GM15510 (cell line): ENCODE data around the gene TKT.

Source experiments
- POLR2A ChIP-seq: IDR thresholded peaks from 3 replicates; pipeline ENCODE4 v1.6.1; 2011; ENCODE audit warnings: borderline replicate concordance; ENCODE audit not compliant: insufficient read length; ENCODE audit errors: extremely low read depth

TKT gene

DNA sequence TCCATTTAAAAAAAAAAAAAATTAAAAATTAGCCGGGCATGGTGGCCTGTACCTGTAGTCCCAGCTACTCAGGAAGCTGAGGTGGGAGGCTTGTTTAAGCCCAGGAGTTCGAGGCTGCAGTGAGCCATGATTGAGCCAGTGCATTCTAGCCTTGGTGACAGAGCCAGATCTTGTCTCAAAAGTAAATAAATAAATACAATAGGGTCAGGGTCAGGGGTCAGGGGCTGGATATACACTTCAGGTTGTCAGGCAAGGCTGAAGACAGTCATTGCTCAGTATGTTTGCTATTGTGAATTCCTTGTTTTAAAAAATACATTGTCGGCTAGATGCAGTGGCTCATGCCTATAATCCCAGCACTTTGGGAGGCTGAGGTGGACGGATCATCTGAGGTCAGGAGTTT is 8.1 kb upstream of the TKT start:
- no peak for TF ChIP-seq POLR2A

DNA sequence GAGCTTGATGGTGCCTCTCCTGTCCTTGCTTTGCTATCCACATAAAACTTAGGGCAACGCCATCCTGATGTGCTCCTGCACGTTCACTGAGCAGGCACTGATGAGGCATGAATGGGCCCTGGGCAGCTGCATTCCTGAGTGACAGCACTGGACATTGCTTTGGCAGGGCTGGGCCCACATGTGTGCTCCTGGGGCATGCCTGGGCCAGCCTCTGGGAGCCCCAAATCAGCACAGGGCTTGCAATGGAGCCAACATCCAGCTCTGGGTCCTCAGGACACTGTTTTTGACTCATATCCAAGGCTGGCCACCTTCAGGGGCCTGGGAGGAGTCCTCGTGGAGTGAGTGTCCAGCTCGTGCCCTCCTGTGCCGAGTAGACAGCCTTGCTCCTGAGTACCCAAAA is 5.9 kb upstream of the TKT start:
- no peak for TF ChIP-seq POLR2A

DNA sequence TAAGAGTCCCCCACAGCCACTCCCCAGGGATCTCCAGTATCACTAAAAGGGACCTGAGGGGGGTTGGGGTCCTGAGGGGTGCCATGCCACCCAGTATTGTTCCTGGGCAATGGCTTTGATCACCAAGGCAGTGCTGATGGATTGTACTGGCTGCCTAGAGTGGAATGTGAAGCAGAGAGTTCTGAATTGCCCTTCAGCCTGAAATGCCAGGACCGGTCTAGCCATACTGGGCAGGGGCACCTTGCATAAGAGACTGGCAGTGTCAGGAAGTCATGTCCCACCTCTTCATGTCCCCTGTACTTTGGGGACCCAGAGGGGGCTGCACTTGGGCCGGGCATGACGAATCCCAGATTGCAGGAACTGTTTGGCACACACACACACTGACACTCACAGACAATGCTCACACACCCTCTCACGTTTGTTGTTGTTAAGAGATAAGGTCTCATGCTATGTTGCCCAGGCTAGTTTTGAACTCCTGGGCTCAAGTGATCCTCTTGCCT is 4.5 kb upstream of the TKT start:
- TF ChIP-seq POLR2A, result no peak

DNA sequence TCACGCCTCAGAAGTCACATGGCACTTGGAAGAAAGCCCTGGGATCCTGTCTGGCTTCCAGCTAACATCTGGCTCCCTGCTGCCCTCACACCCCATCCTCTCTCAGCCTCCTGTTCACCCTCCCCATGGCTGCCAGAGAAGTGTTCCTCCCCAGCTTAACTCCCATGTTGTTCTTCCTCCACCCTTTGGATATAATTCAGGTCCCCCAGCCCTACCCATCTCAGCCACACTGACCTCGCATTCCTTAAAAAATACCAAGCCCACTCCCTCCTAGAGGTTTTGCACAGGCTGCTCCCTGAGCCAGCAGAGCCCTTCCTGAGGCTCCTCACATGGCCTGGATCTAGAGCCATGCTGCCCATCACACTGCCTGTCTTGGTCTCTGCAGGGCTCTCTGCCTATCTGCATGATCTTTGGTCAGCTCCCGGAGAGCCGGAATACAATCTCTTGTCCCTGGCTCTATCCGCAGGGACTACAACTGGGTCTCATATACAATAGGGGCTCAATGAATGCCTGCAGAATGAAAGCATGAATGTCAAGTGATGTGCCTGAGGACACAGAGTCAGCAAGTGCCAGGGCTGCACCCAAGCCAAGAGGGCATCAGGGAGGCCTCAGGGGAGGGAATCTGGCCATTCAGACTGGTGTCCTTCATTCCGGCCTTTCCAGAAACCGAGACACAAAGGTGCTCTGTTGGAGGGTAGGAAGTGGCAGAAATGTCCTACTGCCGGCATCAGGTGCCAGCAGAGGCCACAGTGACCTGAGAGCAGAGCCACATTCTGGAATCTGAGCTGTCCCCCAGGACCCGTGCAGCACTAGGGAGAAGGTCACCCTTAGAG is 3.8 kb upstream of the TKT start:
- no peak for TF ChIP-seq POLR2A

DNA sequence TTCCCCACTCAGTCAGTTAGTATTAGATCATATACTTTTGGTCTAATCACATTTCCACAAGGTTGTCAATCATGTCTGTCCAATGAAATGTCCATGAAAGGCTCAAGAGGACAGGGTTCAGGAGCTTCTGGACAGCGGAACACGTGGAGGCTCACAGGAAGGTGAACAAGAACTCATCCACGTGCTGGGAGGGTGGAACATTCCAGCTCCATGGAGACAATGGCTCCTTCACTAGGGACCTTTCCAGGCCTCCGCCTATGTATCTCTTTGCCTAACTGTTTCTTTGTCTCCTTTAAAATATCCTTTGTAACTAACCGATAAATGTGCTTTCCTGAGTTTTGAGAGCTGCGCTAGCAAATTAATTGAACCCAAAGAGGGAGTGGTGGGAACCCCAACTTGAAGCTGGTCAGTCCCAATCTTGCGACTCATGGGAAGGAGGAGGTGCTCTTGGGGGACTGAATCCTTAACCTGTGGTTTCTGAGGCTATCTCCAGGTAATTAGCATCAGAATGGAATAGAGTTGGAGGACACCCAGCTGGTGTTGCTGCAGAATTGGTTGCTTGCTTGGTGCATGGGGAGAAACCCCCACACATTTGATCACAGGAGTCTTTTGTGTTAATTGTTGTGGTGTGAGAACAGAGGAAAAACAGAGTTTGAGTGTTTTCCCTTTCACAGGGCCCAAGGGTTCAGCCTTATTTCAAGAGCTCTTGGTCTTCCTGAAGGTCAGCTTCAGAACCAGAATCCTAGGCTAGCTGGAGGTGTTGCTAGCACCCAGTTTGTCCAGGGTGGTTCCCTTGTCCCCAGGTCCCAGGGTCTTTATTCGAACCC is 3.0 kb upstream of the TKT start:
- TF ChIP-seq POLR2A, result no peak

DNA sequence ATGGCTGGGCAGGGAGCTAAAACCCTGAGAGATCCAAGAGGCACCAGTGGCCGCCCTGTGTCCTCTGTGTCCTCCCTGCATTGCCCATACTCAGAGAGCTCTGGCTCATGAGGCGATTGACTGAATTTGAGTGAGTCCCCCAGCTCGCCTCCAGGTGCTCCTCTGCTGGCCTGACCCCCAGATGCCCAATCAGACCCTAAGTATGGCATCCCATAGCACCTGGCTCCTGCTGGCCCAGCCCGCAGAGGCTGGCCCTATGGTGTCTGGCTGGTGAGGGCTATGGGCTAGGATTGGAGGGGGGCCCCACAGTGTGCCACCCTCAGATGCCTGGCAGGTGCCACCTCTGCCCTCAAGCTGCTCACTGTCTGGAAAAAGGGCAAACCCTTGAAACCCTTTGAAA is 1.6 kb upstream of the TKT start:
- no peak for TF ChIP-seq POLR2A

DNA sequence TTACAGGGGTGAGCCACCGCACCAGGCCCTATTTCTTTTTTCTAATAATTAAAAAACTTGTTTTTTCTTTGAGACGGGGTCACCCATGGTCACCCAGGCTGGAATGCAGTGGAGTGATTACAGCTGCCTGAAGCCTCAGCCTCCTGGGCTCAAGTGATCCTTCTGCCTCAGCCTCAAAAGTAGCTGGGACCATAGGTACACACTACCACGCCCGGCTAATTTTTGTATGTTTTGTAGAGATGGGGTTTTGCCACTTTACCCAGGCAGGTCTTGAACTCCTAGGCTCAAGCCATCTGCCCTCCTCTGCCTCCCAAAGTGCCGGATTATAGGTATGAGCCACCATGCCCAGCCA is 858 bp upstream of the TKT start:
- no peak for TF ChIP-seq POLR2A

DNA sequence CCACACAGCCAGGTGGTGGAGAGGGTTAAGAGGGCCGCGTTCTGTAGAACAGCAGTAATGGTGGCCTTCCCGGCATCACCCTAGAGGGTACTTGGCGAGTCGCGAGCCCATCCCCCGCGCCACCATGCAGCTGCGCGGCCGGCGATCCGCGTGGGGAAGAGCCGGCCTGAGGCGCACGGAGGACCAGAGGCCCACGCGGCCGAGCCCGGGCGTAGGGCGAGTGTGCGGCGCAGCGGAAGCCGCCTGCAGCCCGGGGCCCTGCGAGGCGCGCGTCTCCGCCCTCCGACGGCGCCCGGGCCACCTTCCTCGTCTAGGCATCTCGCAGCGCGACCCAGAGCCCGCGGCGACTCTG is 423 bp downstream of the TKT start:
- no peak for TF ChIP-seq POLR2A

DNA sequence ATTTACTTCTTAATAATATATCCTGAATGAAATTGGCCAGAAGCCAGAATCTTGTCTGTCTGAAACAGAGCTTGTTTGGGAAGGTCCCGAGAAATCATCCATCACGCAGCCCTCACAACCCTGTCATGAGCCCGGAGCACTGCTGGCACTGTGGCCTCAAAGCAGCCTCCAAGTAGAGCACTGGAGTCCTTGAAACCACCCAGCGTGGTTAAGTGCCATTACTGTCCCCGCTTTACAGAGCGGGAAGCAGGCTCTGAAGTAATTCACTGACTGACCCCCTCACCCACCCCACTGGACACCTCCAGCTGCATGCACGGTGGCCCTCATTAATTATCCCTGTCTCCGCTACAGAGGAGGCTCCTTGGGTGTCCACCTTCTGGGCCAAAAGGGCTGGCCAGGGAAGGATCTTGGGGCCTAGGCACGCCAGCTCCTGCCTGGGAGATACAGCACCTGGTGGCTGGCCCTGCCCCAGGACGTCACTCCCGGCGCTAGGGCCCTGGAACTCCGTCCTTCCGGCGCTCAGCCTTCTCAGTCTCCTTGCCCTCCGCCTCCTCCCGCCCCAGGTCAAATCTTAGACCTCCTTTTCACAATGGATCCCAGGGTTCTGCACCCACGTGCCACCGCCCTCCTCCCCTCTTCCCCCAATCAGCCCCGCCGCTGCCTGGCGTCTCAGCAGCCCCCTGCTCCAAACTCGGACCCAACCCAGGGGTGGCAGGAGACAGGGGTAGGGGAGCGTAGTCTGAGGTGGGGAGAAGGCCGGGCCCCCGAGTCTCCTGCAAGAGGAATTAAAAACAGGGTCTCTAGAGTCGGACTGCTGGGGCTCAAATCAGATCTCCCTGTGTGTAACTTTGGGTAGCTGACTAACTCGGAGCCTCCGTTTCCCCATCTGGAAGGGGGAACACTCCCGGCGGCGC is 1.1 kb downstream of the TKT start:
- no peak for TF ChIP-seq POLR2A

DNA sequence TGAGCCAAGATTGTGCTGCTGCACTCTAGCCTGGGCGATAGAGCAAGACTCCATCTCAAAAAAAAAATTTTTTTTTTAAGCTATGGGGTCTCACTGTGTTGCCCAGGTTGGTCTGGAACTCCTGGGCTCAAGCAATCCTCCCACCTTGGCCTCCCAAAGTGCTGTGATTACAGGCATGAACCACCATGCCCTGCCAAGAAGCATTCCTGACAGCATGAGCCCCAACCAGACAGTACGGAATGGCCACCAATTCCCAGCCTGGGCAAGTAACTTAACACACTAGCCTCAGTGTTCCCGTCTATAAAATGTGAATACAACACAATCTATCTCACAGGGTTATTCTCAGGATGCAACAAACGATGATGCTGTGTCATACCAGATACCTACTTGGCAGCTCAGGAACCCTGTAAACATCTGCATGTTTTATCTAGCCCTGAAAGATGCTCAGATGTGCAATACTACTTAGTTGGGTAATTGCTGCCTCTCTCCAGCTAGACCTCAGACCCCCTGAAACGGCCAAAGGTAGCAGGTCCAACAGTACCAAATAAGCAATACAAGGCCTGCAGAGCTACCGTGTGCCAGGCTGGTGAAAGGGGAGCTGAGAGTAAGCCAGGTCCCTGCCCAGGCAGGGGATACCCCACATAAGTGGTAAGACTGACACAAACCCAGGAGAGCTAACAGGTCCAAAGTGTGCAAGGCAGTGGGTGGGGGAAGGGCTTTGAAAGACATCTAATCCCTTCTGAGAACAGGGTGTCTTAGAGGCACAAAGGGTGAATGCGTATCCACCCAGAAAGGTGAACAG is 1.9 kb downstream of the TKT start:
- TF ChIP-seq POLR2A, result no peak

DNA sequence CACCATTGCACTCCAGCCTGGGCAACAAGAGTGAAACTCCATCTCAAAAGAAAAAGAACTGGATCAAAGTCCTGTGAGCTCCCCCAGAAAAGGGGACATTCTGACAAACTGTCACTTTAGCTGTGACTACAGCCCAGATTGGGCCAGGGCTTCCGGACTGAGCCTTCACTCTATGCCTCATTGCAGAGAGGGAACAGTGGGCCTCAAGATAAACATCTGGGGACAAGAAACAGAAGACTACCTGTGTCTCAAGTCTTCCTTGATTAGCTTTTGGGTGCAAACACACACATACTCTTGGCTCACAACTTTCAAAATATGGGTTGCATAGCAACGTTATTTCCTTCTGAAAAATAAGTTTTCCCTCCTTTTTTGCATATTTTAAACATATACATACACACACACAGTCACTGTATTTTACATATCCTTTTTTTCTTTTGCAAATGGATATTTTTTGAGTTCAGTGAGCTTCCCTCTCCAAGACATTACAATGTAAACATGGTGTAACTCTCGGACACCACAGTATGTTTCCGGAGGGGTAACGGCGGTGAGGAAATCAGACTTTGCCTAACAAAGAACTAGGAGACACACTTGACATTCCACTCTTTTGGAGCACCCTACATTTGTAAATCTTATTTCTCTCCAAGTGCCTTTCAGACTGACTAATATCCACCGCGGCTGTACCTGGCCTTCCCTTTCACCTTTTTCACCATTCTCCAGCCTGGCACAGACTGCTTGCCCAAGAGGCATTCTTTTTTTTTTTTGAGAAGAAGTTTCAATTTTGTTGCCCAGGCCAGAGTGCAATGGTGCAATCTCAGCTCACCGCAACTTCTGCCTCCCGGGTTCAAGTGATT is 3.5 kb downstream of the TKT start:
- TF ChIP-seq POLR2A, result no peak

DNA sequence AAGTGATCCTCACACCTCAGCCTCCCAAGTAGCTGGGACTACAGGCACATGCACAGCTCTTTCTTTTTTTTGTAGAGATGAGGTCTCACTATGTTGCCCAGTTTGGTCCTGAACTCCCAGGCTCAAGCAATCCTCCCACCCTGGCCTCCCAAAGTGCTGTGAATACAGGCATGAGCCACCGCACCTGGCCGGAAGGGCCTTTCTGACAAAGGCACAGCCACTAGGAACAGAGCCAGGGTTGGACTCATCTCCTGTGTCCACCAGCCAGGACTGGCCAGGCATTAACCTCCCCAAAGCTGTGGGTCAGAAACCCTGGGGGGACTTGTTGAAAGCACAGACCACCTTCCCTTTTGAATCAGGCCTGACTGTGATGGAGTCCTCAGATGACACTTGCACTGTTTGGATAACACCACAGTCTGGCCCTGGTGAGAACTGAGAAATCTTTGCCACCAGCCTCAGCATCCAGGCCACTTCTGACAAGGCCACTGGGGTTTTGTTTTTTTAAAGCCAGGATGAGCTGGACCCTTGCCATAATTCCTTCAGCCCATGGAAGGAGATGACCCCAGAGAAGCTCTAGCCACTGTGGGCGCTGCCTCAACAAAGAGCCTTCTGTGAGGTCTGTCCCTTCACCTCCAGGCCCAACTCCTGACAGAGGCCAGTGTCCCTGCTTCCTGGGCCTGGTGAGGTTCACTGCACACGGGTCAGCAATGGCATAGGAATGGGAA is 4.8 kb downstream of the TKT start:
- TF ChIP-seq POLR2A, result no peak

DNA sequence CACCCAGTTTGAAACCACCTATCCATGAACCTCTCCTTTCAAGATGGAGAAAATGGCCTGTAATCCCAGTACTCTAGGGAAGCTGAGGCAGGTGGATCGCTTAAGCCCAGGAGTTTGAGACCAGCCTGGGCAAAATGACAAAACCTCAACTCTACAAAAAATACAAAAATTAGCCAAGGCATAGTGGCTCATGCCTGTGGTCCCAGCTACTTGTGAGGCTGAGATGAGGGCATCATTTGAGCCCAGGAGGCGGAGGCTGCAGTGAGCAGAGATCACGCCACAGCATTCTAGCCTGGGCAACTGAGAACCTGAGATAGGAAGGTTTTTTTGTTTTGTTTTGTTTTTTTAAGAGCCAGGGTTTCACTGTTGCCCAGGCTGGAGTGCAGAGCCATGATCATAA is 5.4 kb downstream of the TKT start:
- TF ChIP-seq POLR2A, result no peak
